Inferior parietal cortex (tissue), 1 donor: Measurements from ENCODE around the gene CENPW.

Source experiments
- DNase-seq: peaks from one replicate; pipeline ENCODE4 v3.0.0-alpha.2; 2016; ENCODE audit errors: extremely low spot score

CENPW gene

GRCh38 chr6:126373344-126373743 lies 33.4 kb downstream of the CENPW start:
- DNase-seq = no peak

- DNase-seq = no peak
Observed at GRCh38 chr6:126374372-126374771, 34.5 kb downstream of the CENPW start.

GRCh38 chr6:126376682-126377081 lies 36.8 kb downstream of the CENPW start:
- DNase-seq = no peak

GRCh38 chr6:126377594-126378153 lies 37.8 kb downstream of the CENPW start:
- no peak for DNase-seq

GRCh38 chr6:126380072-126380583 lies 40.2 kb downstream of the CENPW start:
- no peak for DNase-seq

- DNase-seq = no peak
Observed at GRCh38 chr6:126381498-126381897, 41.6 kb downstream of the CENPW start.

GRCh38 chr6:126383203-126383602 lies 43.3 kb downstream of the CENPW start:
- no peak for DNase-seq

- no peak for DNase-seq
Observed at GRCh38 chr6:126385536-126385935, 45.6 kb downstream of the CENPW start.

- no peak for DNase-seq
Observed at GRCh38 chr6:126388104-126388598, 48.2 kb downstream of the CENPW start.

GRCh38 chr6:126396131-126396530 lies 56.2 kb downstream of the CENPW start:
- no peak for DNase-seq
